Peyer's patch (tissue), 4 donors: ENCODE data around the gene CTNNBL1.

Experiments used
- POLR2A ChIP-seq, 2 donors: fragments of 450-650 bp; IDR thresholded peaks; one replicate each; pipeline ENCODE4 v1.5.1; 2017; ENCODE audit warnings: antibody characterized with exemption in 2 of 2, mild to moderate bottlenecking in 2 of 2, moderate library complexity in 2 of 2
- TF ChIP-seq, protein P1 (sequence below), 6 experiments: fragments of 450-650 bp in 4 of 6; fragments of 200-600 bp in 2 of 6; sonication (generic) in 1 of 6; IDR thresholded peaks; one replicate each; pipeline ENCODE4 v1.5.1; 2017 to 2019; ENCODE audit warnings: antibody characterized with exemption in 6 of 6, mild to moderate bottlenecking in 3 of 6, moderate library complexity in 1 of 6

DNA sequence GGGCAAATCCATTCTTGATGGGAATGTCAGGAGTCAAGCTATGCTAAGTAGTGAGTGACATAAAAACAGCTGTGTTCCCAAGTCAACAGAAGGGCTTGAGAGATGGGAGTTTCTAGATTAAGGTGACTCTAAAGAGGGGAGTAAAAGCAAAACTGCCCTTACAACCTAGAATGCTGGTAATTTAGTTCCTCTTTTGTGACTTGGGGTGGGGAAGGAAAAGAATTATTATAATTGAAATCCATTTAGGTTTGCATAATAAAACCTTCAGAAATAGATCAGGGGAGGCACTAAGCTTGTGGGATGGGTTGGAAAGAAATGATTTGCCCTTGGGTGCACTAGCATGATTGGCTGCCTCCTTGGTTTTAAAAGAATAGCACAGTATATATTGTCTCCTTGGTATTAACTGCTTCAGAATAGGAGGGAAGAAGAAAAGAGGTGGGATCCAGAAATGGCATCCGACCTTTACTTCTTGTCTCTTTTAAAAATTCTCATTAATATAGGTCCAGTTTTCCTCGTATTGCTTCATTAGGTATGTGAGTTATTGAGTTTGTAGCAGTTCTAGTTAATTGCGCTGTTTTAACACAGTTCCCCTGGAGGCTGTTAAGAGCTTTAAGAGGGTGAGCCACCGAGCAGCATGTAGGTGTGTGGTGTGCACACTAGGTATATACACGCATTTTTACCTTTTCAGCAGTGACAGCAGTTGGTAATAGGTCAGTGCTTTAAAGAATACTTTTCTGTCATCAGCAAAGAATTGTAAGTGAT lies 113.8 kb downstream of the CTNNBL1 start:
- TF ChIP-seq, protein P1, sequence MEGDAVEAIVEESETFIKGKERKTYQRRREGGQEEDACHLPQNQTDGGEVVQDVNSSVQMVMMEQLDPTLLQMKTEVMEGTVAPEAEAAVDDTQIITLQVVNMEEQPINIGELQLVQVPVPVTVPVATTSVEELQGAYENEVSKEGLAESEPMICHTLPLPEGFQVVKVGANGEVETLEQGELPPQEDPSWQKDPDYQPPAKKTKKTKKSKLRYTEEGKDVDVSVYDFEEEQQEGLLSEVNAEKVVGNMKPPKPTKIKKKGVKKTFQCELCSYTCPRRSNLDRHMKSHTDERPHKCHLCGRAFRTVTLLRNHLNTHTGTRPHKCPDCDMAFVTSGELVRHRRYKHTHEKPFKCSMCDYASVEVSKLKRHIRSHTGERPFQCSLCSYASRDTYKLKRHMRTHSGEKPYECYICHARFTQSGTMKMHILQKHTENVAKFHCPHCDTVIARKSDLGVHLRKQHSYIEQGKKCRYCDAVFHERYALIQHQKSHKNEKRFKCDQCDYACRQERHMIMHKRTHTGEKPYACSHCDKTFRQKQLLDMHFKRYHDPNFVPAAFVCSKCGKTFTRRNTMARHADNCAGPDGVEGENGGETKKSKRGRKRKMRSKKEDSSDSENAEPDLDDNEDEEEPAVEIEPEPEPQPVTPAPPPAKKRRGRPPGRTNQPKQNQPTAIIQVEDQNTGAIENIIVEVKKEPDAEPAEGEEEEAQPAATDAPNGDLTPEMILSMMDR (IDR thresholded peaks at IDR 0.05), result no peak
- no peak for TF ChIP-seq POLR2A (IDR thresholded peaks at IDR 0.05)
